Dermis microvascular lymphatic vessel endothelial cell (primary cell): ENCODE measurements around the gene FAM200C. TPM values are rescaled to one million over a fixed set of nuclear protein-coding genes. Genes with fewer than 3 reads are reported as not detected.
"Not testable (repeated sequence)": the region's sequence is repeated elsewhere in the genome, so short reads cannot be mapped to it uniquely, and the experiment has no call there.

Experiments used
- DNase-seq, 2 donors: peaks; one replicate each; pipeline versions ENCODE4 v3.0.0 to v3.0.0-alpha.2; 2010; ENCODE audit warnings: low read depth in 2 of 2
- total RNA-seq: library from RNA; depleted of rRNA; stranded (reverse); fragments of >200 nt; gene quantifications from 2 replicates; pipeline ENCODE4 v1.2.1, GENCODE V29; 2014

FAM200C gene
- 2.9 and 3.1 TPM in 2 replicates for total RNA-seq

- peak; percentile 83 to 93 for DNase-seq
Observed at GRCh38 chr5:160399402-160400353, at the start of gene FAM200C. TSS of gene FAM200C (minus strand) at chr5:160400054. CDS start at chr5:160395490, 4,564 bp downstream.

- DNase-seq, result no peak
Observed at GRCh38 chr5:160449458-160449857, 49.6 kb upstream of the FAM200C start.

GRCh38 chr5:160448886-160449285 lies 49.0 kb upstream of the FAM200C start:
- DNase-seq, result no peak

GRCh38 chr5:160445751-160446150 lies 45.9 kb upstream of the FAM200C start:
- DNase-seq, result no peak

GRCh38 chr5:160445132-160445531 lies 45.3 kb upstream of the FAM200C start:
- DNase-seq, result no peak

- DNase-seq, result no peak
Observed at GRCh38 chr5:160444407-160444806, 44.6 kb upstream of the FAM200C start.

GRCh38 chr5:160442824-160443431 lies 43.1 kb upstream of the FAM200C start:
- DNase-seq, result no peak

- no peak for DNase-seq
Observed at GRCh38 chr5:160441311-160441781, 41.5 kb upstream of the FAM200C start.

- peak; percentile 55 to 86 for DNase-seq
Observed at GRCh38 chr5:160439205-160439600, 39.3 kb upstream of the FAM200C start.

- DNase-seq, result peak; percentile 52 to 76
Observed at GRCh38 chr5:160438316-160439204, 38.7 kb upstream of the FAM200C start.

GRCh38 chr5:160437271-160437670 lies 37.4 kb upstream of the FAM200C start:
- DNase-seq, result no peak

GRCh38 chr5:160436661-160437060 lies 36.8 kb upstream of the FAM200C start:
- not testable (repeated sequence) for DNase-seq

- DNase-seq, result no peak
Observed at GRCh38 chr5:160436017-160436416, 36.2 kb upstream of the FAM200C start.

GRCh38 chr5:160435532-160435931 lies 35.7 kb upstream of the FAM200C start:
- no peak for DNase-seq

GRCh38 chr5:160434022-160434531 lies 34.2 kb upstream of the FAM200C start:
- DNase-seq, result no peak

- no peak for DNase-seq
Observed at GRCh38 chr5:160432787-160433186, 32.9 kb upstream of the FAM200C start.

- DNase-seq, result no peak
Observed at GRCh38 chr5:160432196-160432595, 32.3 kb upstream of the FAM200C start.

GRCh38 chr5:160427607-160428006 lies 27.8 kb upstream of the FAM200C start:
- no peak for DNase-seq

GRCh38 chr5:160423099-160423498 lies 23.2 kb upstream of the FAM200C start:
- DNase-seq, result peak in 1 of 2 donors; percentile 28

GRCh38 chr5:160421625-160422258 lies 21.9 kb upstream of the FAM200C start, which contains the start of gene PTTG1:
TSS of gene PTTG1 (plus strand) at chr5:160421855. CDS start at chr5:160422313, 458 bp downstream.
- DNase-seq, result peak; percentile 90 to 99

GRCh38 chr5:160420331-160420610 lies 20.4 kb upstream of the FAM200C start:
- no peak for DNase-seq
